NT2/D1 (cell line): ENCODE results near the gene ESCO1.
"Not testable (repeated sequence)": the region's sequence is repeated elsewhere in the genome, so short reads cannot be mapped to it uniquely, and the experiment has no call there.

Experiments used
- DNase-seq: peaks from one replicate; pipeline ENCODE4 v3.0.0-alpha.2; 2011; ENCODE audit warnings: low read depth, low spot score
- H3K27me3 ChIP-seq: 2 replicates; pipeline ENCODE4 v1.6.0; 2011; ENCODE audit warnings: mild to moderate bottlenecking; ENCODE audit not compliant: insufficient read length, insufficient read depth
- H3K36me3 ChIP-seq: 2 replicates; pipeline ENCODE4 v1.6.1; 2011; ENCODE audit warnings: mild to moderate bottlenecking, low read length, mixed read lengths; ENCODE audit not compliant: insufficient read depth, insufficient read length
- H3K4me1 ChIP-seq: 2 replicates; pipeline ENCODE4 v1.5.1; 2011; ENCODE audit not compliant: insufficient read depth, insufficient read length
- H3K4me3 ChIP-seq: 2 replicates; pipeline ENCODE4 v1.5.1; 2011; ENCODE audit warnings: low read depth; ENCODE audit not compliant: insufficient read length
- H3K9ac ChIP-seq: 2 replicates; pipeline ENCODE4 v1.6.0; 2011; ENCODE audit warnings: low read depth; ENCODE audit not compliant: insufficient read length
- H3K9me3 ChIP-seq: 2 replicates; pipeline ENCODE4 v1.5.1; 2011; ENCODE audit warnings: mild to moderate bottlenecking, low read length; ENCODE audit not compliant: insufficient read depth
- SUZ12 ChIP-seq: IDR thresholded peaks from 2 replicates; pipeline ENCODE4 v1.6.1; 2011; ENCODE audit not compliant: insufficient read length, insufficient read depth; ENCODE audit errors: extremely low read depth
- YY1 ChIP-seq: IDR thresholded peaks from 2 replicates; pipeline ENCODE4 v1.6.1; 2011; ENCODE audit not compliant: insufficient read length, insufficient read depth
- ZNF274 ChIP-seq: IDR thresholded peaks from 2 replicates; pipeline ENCODE4 v1.6.1; 2011; ENCODE audit warnings: mild to moderate bottlenecking, low read depth, low read length

ESCO1 gene

GRCh38 chr18:21612125-21613039 is 11.9 kb upstream of the ESCO1 start, which contains the start of gene SNRPD1:
Gene SNRPD1, plus strand, starts transcription at chr18:21612314. Its CDS starts 116 bp downstream, at chr18:21612430.
- DNase-seq: peak; percentile 83
- no peaks in the 10 kb centered on the region for H3K27me3 ChIP-seq
- H3K9me3 ChIP-seq: no peaks in the 10 kb centered on the region
- H3K36me3 ChIP-seq: peaks cover 32% of the 10 kb centered on the region
- peak within 1 kb of the TSS; percentile 96 for H3K9ac ChIP-seq
- TF ChIP-seq YY1 (peak; percentile 45), SUZ12 (no peak)
- peak within 1 kb of the TSS; percentile 94 for H3K4me3 ChIP-seq
- no peaks in the 10 kb centered on the region for H3K4me1 ChIP-seq

- H3K9ac ChIP-seq: peak overlapping the region; percentile 42
- not testable (repeated sequence) for H3K4me1 ChIP-seq, H3K9me3 ChIP-seq, H3K27me3 ChIP-seq, DNase-seq
- peak overlapping the region; percentile 94 for H3K4me3 ChIP-seq
- H3K36me3 ChIP-seq: peaks cover 24% of the 10 kb centered on the region
Measured at GRCh38 chr18:21611401-21612124, 11.1 kb upstream of the ESCO1 start.

- Histone ChIP-seq H3K4me3 (no peak overlapping the region), H3K36me3 (no peaks in the 10 kb centered on the region), H3K9ac (no peak overlapping the region), H3K4me1 (no peaks in the 10 kb centered on the region), H3K27me3 (no peaks in the 10 kb centered on the region), H3K9me3 (no peaks in the 10 kb centered on the region)
- TF ChIP-seq SUZ12 (no peak), ZNF274 (no peak)
- DNase-seq: no peak
Measured at GRCh38 chr18:21605213-21605612, 4.7 kb upstream of the ESCO1 start.

GRCh38 chr18:21604671-21605070 is 4.2 kb upstream of the ESCO1 start:
- TF ChIP-seq SUZ12 (no peak), YY1 (no peak), ZNF274 (no peak)
- no peaks in the 10 kb centered on the region for H3K9me3 ChIP-seq
- no peaks in the 10 kb centered on the region for H3K36me3 ChIP-seq

GRCh38 chr18:21602299-21602587 is 1.7 kb upstream of the ESCO1 start:
- no peak for DNase-seq
- Histone ChIP-seq H3K36me3 (no peaks in the 10 kb centered on the region), H3K4me1 (no peaks in the 10 kb centered on the region), H3K9me3 (no peaks in the 10 kb centered on the region), H3K4me3 (no peak overlapping the region), H3K9ac (no peak overlapping the region), H3K27me3 (no peaks in the 10 kb centered on the region)
- no peak for TF ChIP-seq SUZ12
- no peak for TF ChIP-seq ZNF274
- no peak for TF ChIP-seq YY1

More at GRCh38 chr18:21604671-21605070, 4.2 kb upstream of the ESCO1 start:
- H3K4me3 ChIP-seq: no peak overlapping the region
- H3K4me1 ChIP-seq: no peaks in the 10 kb centered on the region
- no peak for DNase-seq
- no peaks in the 10 kb centered on the region for H3K27me3 ChIP-seq
- H3K9ac ChIP-seq: no peak overlapping the region

- DNase-seq: peak; percentile 30
- Histone ChIP-seq H3K27me3 (no peaks in the 10 kb centered on the region), H3K4me3 (peak overlapping the region; percentile 96), H3K9ac (peak overlapping the region; percentile 99), H3K9me3 (no peaks in the 10 kb centered on the region; the same call in 1 of the 2 replicates), H3K4me1 (no peaks in the 10 kb centered on the region), H3K36me3 (no peaks in the 10 kb centered on the region)
- TF ChIP-seq YY1: peak; percentile 64
- no peak for TF ChIP-seq ZNF274
- no peak for TF ChIP-seq SUZ12
Measured at GRCh38 chr18:21599585-21600525, 649 bp downstream of the ESCO1 start.
